Endothelial cell (in vitro differentiated cells): ENCODE data around the gene DNAJC16. TPM values are rescaled to one million over a fixed set of nuclear protein-coding genes. Genes with fewer than 3 reads are reported as not detected.
"Not testable (repeated sequence)": the region's sequence is repeated elsewhere in the genome, so short reads cannot be mapped to it uniquely, and the experiment has no call there.

Experiments used
- DNase-seq: peaks from one replicate; pipeline ENCODE4 v3.0.0; 2021; ENCODE audit warnings: low spot score
- H3K27ac Mint-ChIP-seq: one replicate; pipeline ENCODE4 v1.8.0; 2021; ENCODE audit warnings: mixed read lengths, inconsistent platforms; ENCODE audit not compliant: unreplicated experiment
- H3K27me3 Mint-ChIP-seq: one replicate; pipeline ENCODE4 v1.8.0; 2021; ENCODE audit warnings: mild to moderate bottlenecking, moderate library complexity, mixed read lengths, inconsistent platforms; ENCODE audit not compliant: unreplicated experiment
- H3K36me3 Mint-ChIP-seq: one replicate; pipeline ENCODE4 v1.8.0; 2021; ENCODE audit warnings: mild to moderate bottlenecking, low read depth, mixed read lengths, inconsistent platforms; ENCODE audit not compliant: unreplicated experiment
- H3K4me1 Mint-ChIP-seq: one replicate; pipeline ENCODE4 v1.8.0; 2021; ENCODE audit warnings: mild to moderate bottlenecking, mixed read lengths, inconsistent platforms; ENCODE audit not compliant: unreplicated experiment
- H3K4me3 Mint-ChIP-seq: one replicate; pipeline ENCODE4 v1.8.0; 2021; ENCODE audit warnings: mild to moderate bottlenecking, mixed read lengths, inconsistent platforms; ENCODE audit not compliant: unreplicated experiment
- H3K9me3 Mint-ChIP-seq: one replicate; pipeline ENCODE4 v1.8.0; 2021; ENCODE audit warnings: mixed read lengths, inconsistent platforms; ENCODE audit not compliant: unreplicated experiment
- long read RNA-seq: library from polyadenylated mRNA; unstranded; transcript quantifications from one replicate; pipeline ENCODE4 v2.0.0, GENCODE V29; 2020; ENCODE audit not compliant: unreplicated experiment
- total RNA-seq: library from RNA; stranded (reverse); fragmentation: NEBNext Ultra II Directional; extraction: Animal tissue kit (Norgen Biotek cat#: 25700); gene quantifications from one replicate; pipeline ENCODE4 v1.2.1, GENCODE V29; 2021; ENCODE audit not compliant: unreplicated experiment
- TF ChIP-seq, protein P1 (sequence below): fragments of 200-600 bp; sonication (generic); IDR thresholded peaks from one replicate; pipeline ENCODE4 v1.5.0; 2021; ENCODE audit warnings: antibody characterized with exemption; ENCODE audit not compliant: unreplicated experiment

Gene DNAJC16
- total RNA-seq, result 19.9 TPM
- long read RNA-seq, full-length matches to known transcripts, result 1 of 1 reads
- long read RNA-seq, partial matches to known transcripts, result 0 of 1 reads
- long read RNA-seq, other reads (novel, unspliced or antisense), result 0 of 1 reads

DNA sequence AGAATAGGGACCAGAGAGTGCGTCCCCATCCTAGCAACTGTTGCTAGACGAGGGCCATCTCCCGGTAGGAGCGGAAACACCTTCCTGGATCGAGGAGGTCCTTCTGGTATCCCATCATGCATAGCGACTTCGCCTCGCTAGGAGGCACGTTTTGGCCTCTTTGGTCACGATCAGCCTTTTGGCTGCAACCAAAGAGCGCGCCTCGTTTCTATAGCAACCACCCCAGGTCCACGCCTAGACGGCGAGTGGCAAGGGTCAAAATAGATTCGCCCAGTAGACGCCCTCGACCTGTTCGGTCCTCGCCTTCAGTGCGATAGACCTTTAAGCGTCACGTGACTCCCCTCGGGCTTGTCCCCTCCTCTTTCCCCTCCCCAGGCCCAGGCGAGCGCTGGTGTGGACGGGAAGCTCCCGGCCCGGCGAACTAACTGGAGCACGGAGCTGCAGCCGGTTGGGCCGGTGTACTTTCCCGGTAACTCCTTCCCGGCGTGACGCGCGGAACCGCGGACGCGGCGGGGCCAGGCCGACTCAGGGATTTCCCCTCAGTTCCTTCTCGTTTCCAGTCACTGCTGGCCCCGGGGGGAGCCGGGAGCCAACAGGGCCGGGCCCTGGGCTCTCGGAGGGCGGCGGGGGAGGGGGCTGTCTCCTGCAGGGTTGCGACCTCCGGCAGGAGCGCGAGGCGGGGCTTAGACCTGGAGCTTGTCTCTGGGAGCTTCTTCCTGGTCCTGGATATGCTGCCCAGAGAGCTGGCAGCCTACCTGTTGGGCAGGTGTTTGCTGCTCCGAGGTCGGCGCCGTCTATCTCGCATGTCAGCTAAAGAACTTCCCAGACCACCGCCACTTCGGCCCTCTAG lies at the start of gene DNAJC16:
Gene DNAJC16 (plus strand): TSS at position 359 of the 850 bp plus-strand sequence. CDS start 2,258 bp downstream, outside the sequence.
- Mint-ChIP-seq H3K36me3 (no peaks in the 10 kb centered on the region), H3K4me1 (peaks cover 26% of the 10 kb centered on the region), H3K9me3 (no peaks in the 10 kb centered on the region), H3K4me3 (peak within 1 kb of the TSS; percentile 93), H3K27ac (peak within 1 kb of the TSS; percentile 95), H3K27me3 (peaks cover 16% of the 10 kb centered on the region)
- TF ChIP-seq, protein P1, sequence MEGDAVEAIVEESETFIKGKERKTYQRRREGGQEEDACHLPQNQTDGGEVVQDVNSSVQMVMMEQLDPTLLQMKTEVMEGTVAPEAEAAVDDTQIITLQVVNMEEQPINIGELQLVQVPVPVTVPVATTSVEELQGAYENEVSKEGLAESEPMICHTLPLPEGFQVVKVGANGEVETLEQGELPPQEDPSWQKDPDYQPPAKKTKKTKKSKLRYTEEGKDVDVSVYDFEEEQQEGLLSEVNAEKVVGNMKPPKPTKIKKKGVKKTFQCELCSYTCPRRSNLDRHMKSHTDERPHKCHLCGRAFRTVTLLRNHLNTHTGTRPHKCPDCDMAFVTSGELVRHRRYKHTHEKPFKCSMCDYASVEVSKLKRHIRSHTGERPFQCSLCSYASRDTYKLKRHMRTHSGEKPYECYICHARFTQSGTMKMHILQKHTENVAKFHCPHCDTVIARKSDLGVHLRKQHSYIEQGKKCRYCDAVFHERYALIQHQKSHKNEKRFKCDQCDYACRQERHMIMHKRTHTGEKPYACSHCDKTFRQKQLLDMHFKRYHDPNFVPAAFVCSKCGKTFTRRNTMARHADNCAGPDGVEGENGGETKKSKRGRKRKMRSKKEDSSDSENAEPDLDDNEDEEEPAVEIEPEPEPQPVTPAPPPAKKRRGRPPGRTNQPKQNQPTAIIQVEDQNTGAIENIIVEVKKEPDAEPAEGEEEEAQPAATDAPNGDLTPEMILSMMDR, result no peak
- peak; percentile 96 for DNase-seq

DNA sequence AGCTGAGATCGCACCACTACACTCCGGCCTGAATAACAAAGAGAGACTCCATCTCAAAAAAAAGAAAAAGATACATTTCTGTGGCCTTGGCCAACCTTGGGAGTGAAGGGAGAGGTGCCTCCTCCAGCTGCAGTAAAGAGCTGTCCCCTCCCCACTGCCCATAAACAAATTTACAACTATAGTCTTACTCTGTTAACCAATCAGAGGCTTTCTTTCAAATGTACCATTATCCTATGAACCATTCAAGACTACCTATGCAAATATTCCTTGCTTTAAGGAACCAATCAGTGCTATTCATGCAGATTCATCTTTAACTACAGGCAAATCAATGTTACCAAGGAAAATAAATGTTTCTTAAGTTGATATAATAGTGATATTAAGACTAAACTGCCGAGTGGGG lies 49.7 kb upstream of the DNAJC16 start:
- DNase-seq, result no peak
- Mint-ChIP-seq H3K4me3 (no peak overlapping the region), H3K27me3 (peaks cover 2% of the 10 kb centered on the region), H3K9me3 (no peaks in the 10 kb centered on the region), H3K4me1 (no peaks in the 10 kb centered on the region), H3K36me3 (no peaks in the 10 kb centered on the region), H3K27ac (no peak overlapping the region)
- TF ChIP-seq, protein P1, result no peak

DNA sequence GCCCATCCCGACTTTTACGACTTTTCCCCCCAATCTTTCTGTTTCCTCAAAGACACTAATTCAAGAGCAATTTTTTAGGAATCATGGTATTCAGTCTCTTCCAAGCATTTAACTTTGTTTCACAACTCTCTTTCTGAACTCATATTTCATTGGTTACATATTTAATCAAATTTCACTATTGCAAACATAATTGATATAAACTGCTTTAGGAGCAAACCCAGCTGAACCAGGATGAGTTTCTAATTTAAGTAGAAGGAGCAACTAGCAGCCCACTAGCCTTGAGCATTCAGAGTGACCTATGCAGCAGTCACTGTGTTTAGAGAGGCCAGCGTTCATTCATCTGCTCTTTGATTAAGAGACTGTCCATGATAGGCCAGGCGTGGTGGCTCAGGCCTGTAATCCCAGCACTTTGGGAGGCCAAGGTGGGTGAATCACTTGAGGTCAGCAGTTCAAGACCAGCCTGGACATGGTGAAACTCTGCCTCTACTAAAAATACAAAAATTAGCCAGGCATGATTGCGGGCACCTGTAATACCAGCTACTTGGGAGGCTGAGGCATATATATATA lies 48.9 kb upstream of the DNAJC16 start:
- Mint-ChIP-seq H3K36me3 (no peaks in the 10 kb centered on the region), H3K27me3 (peaks cover 2% of the 10 kb centered on the region), H3K4me1 (no peaks in the 10 kb centered on the region), H3K27ac (no peak overlapping the region), H3K4me3 (no peak overlapping the region), H3K9me3 (no peaks in the 10 kb centered on the region)
- TF ChIP-seq, protein P1, result no peak
- no peak for DNase-seq

DNA sequence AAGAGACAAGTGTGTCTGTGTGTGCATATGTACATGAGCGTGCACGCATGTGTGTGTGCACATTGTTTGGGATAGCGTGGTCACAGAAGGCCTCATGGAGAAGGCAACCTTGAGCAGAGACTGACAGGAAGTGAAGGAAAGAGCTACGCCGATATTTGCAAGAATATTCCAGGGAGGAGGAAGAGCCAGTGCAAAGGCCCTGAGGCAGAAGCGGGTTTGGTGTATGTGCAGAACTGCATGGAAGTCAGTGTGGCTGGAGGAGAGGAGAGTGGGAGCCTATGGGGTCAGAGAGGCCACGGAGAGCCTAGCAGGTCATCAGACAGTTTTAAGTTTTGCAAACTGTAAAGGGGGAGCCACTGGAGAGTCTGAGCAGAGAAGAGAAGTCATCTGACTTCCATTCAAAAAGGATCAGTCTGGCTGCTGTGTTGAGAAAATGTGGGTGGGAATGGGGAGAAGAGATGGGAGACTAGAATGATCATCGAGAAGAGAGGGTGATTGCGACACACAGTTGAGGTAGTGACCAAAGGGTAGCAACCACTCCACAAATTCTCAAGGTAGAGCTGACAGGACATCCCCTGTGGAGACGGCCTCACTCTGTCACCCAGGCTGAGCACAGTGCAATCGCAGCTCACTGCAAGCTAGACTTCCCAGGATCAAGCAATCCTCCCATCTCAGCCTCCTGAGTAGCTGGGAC lies 46.8 kb upstream of the DNAJC16 start:
- TF ChIP-seq, protein P1, result no peak
- Mint-ChIP-seq H3K4me1 (no peaks in the 10 kb centered on the region), H3K36me3 (peaks cover 4% of the 10 kb centered on the region), H3K27ac (no peak overlapping the region), H3K27me3 (no peaks in the 10 kb centered on the region), H3K9me3 (no peaks in the 10 kb centered on the region), H3K4me3 (no peak overlapping the region)
- DNase-seq, result no peak

DNA sequence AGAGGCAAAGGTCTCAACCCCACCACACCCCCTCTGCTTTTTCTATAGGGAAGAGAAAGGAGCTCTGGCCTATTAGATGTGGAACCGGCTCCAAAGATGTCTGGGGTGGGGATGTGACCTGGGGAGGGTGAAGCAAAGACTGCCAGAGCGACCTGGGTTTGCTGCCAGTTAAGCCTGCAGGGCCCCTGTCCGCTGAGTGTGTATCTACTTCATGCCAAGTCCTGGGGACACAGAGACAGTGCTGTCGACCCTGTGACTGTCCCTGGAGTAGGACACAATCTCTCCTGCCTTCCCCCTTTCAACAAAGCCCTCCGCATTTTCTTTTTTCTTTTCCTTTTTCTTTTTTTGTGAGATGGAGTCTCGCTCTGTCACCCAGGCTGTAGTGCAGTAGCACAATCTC lies 44.2 kb upstream of the DNAJC16 start:
- not testable (repeated sequence) for H3K4me1 Mint-ChIP-seq, DNase-seq, H3K27me3 Mint-ChIP-seq, H3K36me3 Mint-ChIP-seq, H3K27ac Mint-ChIP-seq, H3K4me3 Mint-ChIP-seq, H3K9me3 Mint-ChIP-seq

DNA sequence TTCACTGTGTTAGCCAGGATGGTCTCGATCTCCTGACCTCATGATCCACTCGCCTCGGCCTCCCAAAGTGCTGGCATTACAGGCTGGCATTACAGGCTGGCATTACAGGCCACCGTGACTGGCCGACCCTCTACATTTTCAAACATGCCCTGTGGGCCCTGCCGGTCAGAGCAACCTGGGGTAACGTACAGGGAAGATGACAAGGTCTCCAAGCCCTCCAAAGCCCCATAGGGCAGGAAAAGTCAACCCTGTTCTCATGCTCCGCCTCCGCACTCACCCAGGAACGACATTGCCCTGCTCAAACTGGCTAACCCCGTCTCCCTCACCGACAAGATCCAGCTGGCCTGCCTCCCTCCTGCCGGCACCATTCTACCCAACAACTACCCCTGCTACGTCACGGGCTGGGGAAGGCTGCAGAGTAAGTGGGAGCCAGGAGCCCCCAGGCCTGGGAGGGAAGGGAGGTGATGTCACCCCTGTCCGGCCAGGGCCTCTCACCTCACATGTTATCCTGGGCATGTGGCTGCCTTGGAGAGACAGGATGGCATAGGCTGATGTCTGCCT lies 43.6 kb upstream of the DNAJC16 start:
- H3K36me3 Mint-ChIP-seq, H3K4me3 Mint-ChIP-seq: not testable (repeated sequence)

More for the DNA sequence above, 43.6 kb upstream of the DNAJC16 start:
- H3K9me3 Mint-ChIP-seq, DNase-seq, H3K27ac Mint-ChIP-seq, H3K27me3 Mint-ChIP-seq, H3K4me1 Mint-ChIP-seq: not testable (repeated sequence)
